HG02981 (cell line): ENCODE data around the gene ARGFX.
"Not testable (repeated sequence)": the region's sequence is repeated elsewhere in the genome, so short reads cannot be mapped to it uniquely, and the experiment has no call there.

Source experiments
- ATAC-seq: cut with Tn5 transposase; IDR thresholded peaks from one replicate; pipeline ENCODE4 v1.9.1; 2021; ENCODE audit warnings: mild to moderate bottlenecking, moderate library complexity; ENCODE audit not compliant: unreplicated experiment

Gene ARGFX

GRCh38 chr3:121598564-121598963, 30.8 kb downstream of the ARGFX start:
- no peak for ATAC-seq

GRCh38 chr3:121599900-121600299, 32.2 kb downstream of the ARGFX start:
- ATAC-seq = not testable (repeated sequence)

GRCh38 chr3:121601212-121601812, 33.6 kb downstream of the ARGFX start:
- ATAC-seq = no peak

- no peak for ATAC-seq
Measured at GRCh38 chr3:121604759-121605158, 37.0 kb downstream of the ARGFX start.

GRCh38 chr3:121606106-121606505, 38.4 kb downstream of the ARGFX start:
- ATAC-seq = no peak
